Liver (tissue), 9 donors: ENCODE results near the gene CNKSR3. TPM values are rescaled to one million over a fixed set of nuclear protein-coding genes. Genes with fewer than 3 reads are reported as not detected.

ENCODE experiments used
- DNase-seq: peaks from one replicate; pipeline ENCODE4 v3.0.0-alpha.2; 2017; ENCODE audit warnings: low spot score
- H3K27ac ChIP-seq, 2 donors: one replicate each; pipeline ENCODE4 v1.7.0; 2013; ENCODE audit warnings: inconsistent platforms in 2 of 2, low read length in 2 of 2, control low read depth in 1 of 2, low read depth in 1 of 2, mild to moderate bottlenecking in 1 of 2
- H3K27me3 ChIP-seq, 4 donors: one replicate each; pipeline versions ENCODE4 v1.6.1 to v1.7.0; 2013; ENCODE audit warnings: low read length in 3 of 4, inconsistent platforms in 1 of 4, mild to moderate bottlenecking in 1 of 4, moderate library complexity in 1 of 4; ENCODE audit not compliant: control insufficient read depth in 4 of 4, insufficient read depth in 4 of 4
- H3K36me3 ChIP-seq, 4 donors: one replicate each; pipeline versions ENCODE4 v1.6.1 to v1.7.0; 2013; ENCODE audit warnings: low read length in 3 of 4, mild to moderate bottlenecking in 3 of 4, low read depth in 1 of 4, moderate library complexity in 1 of 4; ENCODE audit not compliant: control insufficient read depth in 4 of 4, insufficient read depth in 3 of 4
- H3K4me1 ChIP-seq, 4 donors: one replicate each; pipeline versions ENCODE4 v1.6.1 to v1.7.0; 2013; ENCODE audit warnings: low read length in 3 of 4, mild to moderate bottlenecking in 3 of 4, moderate library complexity in 1 of 4; ENCODE audit not compliant: control insufficient read depth in 4 of 4, insufficient read depth in 4 of 4
- H3K4me3 ChIP-seq, 3 donors: one replicate each; pipeline versions ENCODE4 v1.6.1 to v1.7.0; 2013; ENCODE audit warnings: low read length in 3 of 3, control low read depth in 1 of 3, low read depth in 1 of 3, mild to moderate bottlenecking in 1 of 3
- H3K9ac ChIP-seq, 2 donors: one replicate each; pipeline ENCODE4 v1.7.0; 2013; ENCODE audit warnings: low read length in 2 of 2, mild to moderate bottlenecking in 2 of 2, moderate library complexity in 2 of 2, control low read depth in 1 of 2, low read depth in 1 of 2
- H3K9me3 ChIP-seq, 4 donors: one replicate each; pipeline versions ENCODE4 v1.6.1 to v1.7.0; 2013; ENCODE audit warnings: low read length in 3 of 4; ENCODE audit not compliant: control insufficient read depth in 4 of 4
- ATF3 ChIP-seq: IDR thresholded peaks from 2 replicates; pipeline ENCODE4 v1.6.1; 2016; ENCODE audit warnings: antibody characterized with exemption
- CTCF ChIP-seq: fragments of 150-350 bp; IDR thresholded peaks from 2 replicates; pipeline ENCODE4 v1.5.1; 2017; ENCODE audit warnings: improper control_type of control experiment, low read depth, low read length; ENCODE audit not compliant: missing input control
- EGR1 ChIP-seq, 2 donors: IDR thresholded peaks; 2 replicates each; pipeline ENCODE4 v1.6.1; 2016 to 2018; ENCODE audit warnings: antibody characterized with exemption in 2 of 2, low read depth in 2 of 2
- FOXA1 ChIP-seq: IDR thresholded peaks from 2 replicates; pipeline ENCODE4 v1.6.1; 2016; ENCODE audit warnings: antibody characterized with exemption
- FOXA2 ChIP-seq: IDR thresholded peaks from 2 replicates; pipeline ENCODE4 v1.6.1; 2016; ENCODE audit warnings: antibody characterized with exemption
- GABPA ChIP-seq, 2 donors: IDR thresholded peaks in 1 of 2; conservative IDR thresholded peaks in 1 of 2; 2 replicates each; pipeline ENCODE4 v1.6.1; 2016; ENCODE audit warnings: antibody characterized with exemption in 2 of 2, mild to moderate bottlenecking in 1 of 2, moderate library complexity in 1 of 2
- HNF4A ChIP-seq, 2 donors: conservative IDR thresholded peaks; 2 replicates each; pipeline ENCODE4 v1.6.1; 2016; ENCODE audit warnings: antibody characterized with exemption in 2 of 2, mild to moderate bottlenecking in 2 of 2
- HNF4G ChIP-seq: IDR thresholded peaks from 2 replicates; pipeline ENCODE4 v1.6.1; 2016; ENCODE audit warnings: antibody characterized with exemption
- JUND ChIP-seq, 2 donors: IDR thresholded peaks; 2 replicates each; pipeline ENCODE4 v1.6.1; 2016; ENCODE audit warnings: antibody characterized with exemption in 2 of 2
- MAX ChIP-seq: IDR thresholded peaks from 2 replicates; pipeline ENCODE4 v1.6.1; 2016; ENCODE audit warnings: antibody characterized with exemption
- NR2F2 ChIP-seq: IDR thresholded peaks from 2 replicates; pipeline ENCODE4 v1.6.1; 2016; ENCODE audit warnings: antibody characterized with exemption
- RAD21 ChIP-seq, 2 donors: IDR thresholded peaks; 2 replicates each; pipeline ENCODE4 v1.6.1; 2016; ENCODE audit warnings: antibody characterized with exemption in 2 of 2, mild to moderate bottlenecking in 2 of 2
- REST ChIP-seq: IDR thresholded peaks from 2 replicates; pipeline ENCODE4 v1.6.1; 2016; ENCODE audit warnings: antibody characterized with exemption, mild to moderate bottlenecking
- RXRA ChIP-seq, 2 donors: IDR thresholded peaks; 2 replicates each; pipeline ENCODE4 v1.6.1; 2017 to 2018; ENCODE audit warnings: antibody characterized with exemption in 2 of 2, mild to moderate bottlenecking in 1 of 2
- SP1 ChIP-seq: IDR thresholded peaks from 2 replicates; pipeline ENCODE4 v1.6.1; 2018; ENCODE audit warnings: antibody characterized with exemption, mild to moderate bottlenecking
- TAF1 ChIP-seq: conservative IDR thresholded peaks from 2 replicates; pipeline ENCODE4 v1.6.1; 2016; ENCODE audit warnings: antibody characterized with exemption, mild to moderate bottlenecking
- YY1 ChIP-seq: IDR thresholded peaks from 2 replicates; pipeline ENCODE4 v1.6.1; 2016; ENCODE audit warnings: antibody characterized with exemption, mild to moderate bottlenecking
- ZBTB33 ChIP-seq: IDR thresholded peaks from 2 replicates; pipeline ENCODE4 v1.6.1; 2016; ENCODE audit warnings: antibody characterized with exemption
- WGBS: extraction: QIAGEN DNeasy Blood & Tissue Kit; methylation state at CpG from one replicate; pipeline ENCODE4 v1.1.7; 2013; 5-methylcytosine and 5-hydroxymethylcytosine counted together
- polyA plus RNA-seq, 2 donors: library from polyadenylated mRNA; stranded (reverse) in 1 of 2; unstranded in 1 of 2; fragments of 200-250 nt in 1 of 2; fragments of >200 nt in 1 of 2; fragmentation: Nextera tagmentation in 1 of 2; extraction: Ambion mirVana in 1 of 2; gene quantifications; one replicate each; pipeline versions ENCODE4 v1.2.1 to v1.2.3, GENCODE V29; 2013 to 2015
- total RNA-seq, 2 donors: library from RNA; depleted of rRNA; stranded (reverse); fragments of >200 nt; gene quantifications; one replicate each; pipeline ENCODE4 v1.2.3, GENCODE V29; 2014
- donor health status: healthy.
- donor health status: healthy.
- donor health status: healthy.
- donor health status: healthy.
- donor health status: healthy.

The CNKSR3 gene
- total and polyA plus RNA-seq, 4 donors = 6.4 to 22.7 (median 15.0) TPM

- Histone ChIP-seq H3K4me3 (no peak overlapping the region), H3K27ac (no peak overlapping the region), H3K9me3 (no peaks in the 10 kb centered on the region), H3K27me3 (no peaks in the 10 kb centered on the region), H3K4me1 (no peaks in the 10 kb centered on the region), H3K9ac (no peak overlapping the region), H3K36me3 (no peaks in the 10 kb centered on the region)
- WGBS = 62% methylated on average over 5 of the region's 5 CpGs
- TF ChIP-seq SP1 (no peak), YY1 (no peak), MAX (no peak), FOXA2 (no peak), HNF4A (conservative IDR thresholded peaks at IDR 0.05) (no peak), REST (no peak), NR2F2 (no peak), TAF1 (no peak)
- no peak for DNase-seq
Observed at GRCh38 chr6:154558984-154559383, 48.5 kb upstream of the CNKSR3 start.

- no peak for TF ChIP-seq ZBTB33
- no peak for TF ChIP-seq REST
- no peak for TF ChIP-seq NR2F2
- TF ChIP-seq RXRA (IDR thresholded peaks at IDR 0.05) = no peak
- TF ChIP-seq JUND (IDR thresholded peaks at IDR 0.05) = no peak
- no peak for TF ChIP-seq HNF4A (conservative IDR thresholded peaks at IDR 0.05)
- no peak for TF ChIP-seq ATF3
- TF ChIP-seq GABPA (IDR thresholded peaks at IDR 0.05 in 1 of 2, conservative IDR thresholded peaks at IDR 0.05 in 1 of 2) = no peak
- TF ChIP-seq HNF4G = no peak
- TF ChIP-seq TAF1 = no peak
- no peak for TF ChIP-seq FOXA2
- no peak for TF ChIP-seq CTCF
- TF ChIP-seq RAD21 (IDR thresholded peaks at IDR 0.05) = no peak
- no peak for TF ChIP-seq EGR1 (IDR thresholded peaks at IDR 0.05; ENCODE audit: low read depth in 2 of 2)
- TF ChIP-seq MAX = no peak
- TF ChIP-seq YY1 = no peak
- TF ChIP-seq SP1 = no peak
- no peak for TF ChIP-seq FOXA1
- 92% methylated on average over 6 of the region's 6 CpGs for WGBS
Observed at GRCh38 chr6:154558513-154558912, 48.0 kb upstream of the CNKSR3 start.

More at GRCh38 chr6:154558513-154558912, 48.0 kb upstream of the CNKSR3 start:
- Histone ChIP-seq H3K4me3 (no peak overlapping the region), H3K4me1 (no peaks in the 10 kb centered on the region), H3K36me3 (no peaks in the 10 kb centered on the region), H3K27ac (no peak overlapping the region), H3K9me3 (no peaks in the 10 kb centered on the region), H3K9ac (no peak overlapping the region), H3K27me3 (no peaks in the 10 kb centered on the region)
- DNase-seq = no peak
